ENCODE data around the gene CENPX.

DNA sequence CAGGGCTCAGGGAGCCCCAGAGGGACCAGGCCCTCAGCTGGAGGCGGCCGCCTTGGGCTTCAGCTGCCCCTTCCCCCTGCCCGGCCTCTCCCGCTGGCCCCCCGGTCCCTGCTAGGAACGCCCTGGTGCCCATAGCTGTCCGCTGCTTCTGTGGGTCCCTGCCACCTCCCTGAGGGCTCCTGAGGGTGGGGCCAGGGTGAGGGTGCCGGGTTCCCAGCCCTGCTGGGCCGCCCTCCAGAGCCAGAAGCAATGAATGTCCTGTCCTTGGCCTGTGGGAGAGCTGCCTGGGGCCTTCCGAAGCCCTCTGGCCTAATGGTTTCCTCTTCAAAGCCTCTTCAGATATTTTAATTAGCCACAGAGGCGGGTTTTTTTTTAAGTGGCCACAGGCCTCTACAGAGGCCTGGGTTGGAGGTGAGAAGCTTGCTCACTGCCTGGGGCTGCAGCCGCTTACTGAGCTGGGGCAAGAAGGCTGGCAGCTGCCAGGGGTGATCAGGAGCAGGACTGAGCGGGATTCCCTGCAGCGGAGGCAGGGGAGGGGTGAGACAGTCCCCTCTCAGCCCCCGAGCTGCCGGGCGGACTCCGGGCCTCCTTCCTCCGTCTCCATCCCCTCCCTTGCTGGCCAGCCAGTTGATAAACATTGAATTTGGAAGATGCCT is 9.9 kb downstream of the CENPX start:
- TF ChIP-seq PPARA (CRISPR knock-in tag; IDR thresholded peaks at IDR 0.05; ENCODE audit: borderline replicate concordance) (no peak), ARNTL (CRISPR knock-in tag; IDR thresholded peaks at IDR 0.05; ENCODE audit: borderline replicate concordance, low read depth) (no peak), GLIS3 (CRISPR knock-in tag; IDR thresholded peaks at IDR 0.05) (no peak), CSDC2 (CRISPR knock-in tag; IDR thresholded peaks at IDR 0.05) (no peak), RARB (CRISPR knock-in tag; IDR thresholded peaks at IDR 0.05) (no peak)
- TF ChIP-seq, protein P1, sequence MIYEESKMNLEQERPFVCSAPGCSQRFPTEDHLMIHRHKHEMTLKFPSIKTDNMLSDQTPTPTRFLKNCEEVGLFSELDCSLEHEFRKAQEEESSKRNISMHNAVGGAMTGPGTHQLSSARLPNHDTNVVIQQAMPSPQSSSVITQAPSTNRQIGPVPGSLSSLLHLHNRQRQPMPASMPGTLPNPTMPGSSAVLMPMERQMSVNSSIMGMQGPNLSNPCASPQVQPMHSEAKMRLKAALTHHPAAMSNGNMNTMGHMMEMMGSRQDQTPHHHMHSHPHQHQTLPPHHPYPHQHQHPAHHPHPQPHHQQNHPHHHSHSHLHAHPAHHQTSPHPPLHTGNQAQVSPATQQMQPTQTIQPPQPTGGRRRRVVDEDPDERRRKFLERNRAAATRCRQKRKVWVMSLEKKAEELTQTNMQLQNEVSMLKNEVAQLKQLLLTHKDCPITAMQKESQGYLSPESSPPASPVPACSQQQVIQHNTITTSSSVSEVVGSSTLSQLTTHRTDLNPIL (CRISPR knock-in tag; IDR thresholded peaks at IDR 0.05; ENCODE audit: low read depth): no peak
- TF ChIP-seq, protein P2, sequence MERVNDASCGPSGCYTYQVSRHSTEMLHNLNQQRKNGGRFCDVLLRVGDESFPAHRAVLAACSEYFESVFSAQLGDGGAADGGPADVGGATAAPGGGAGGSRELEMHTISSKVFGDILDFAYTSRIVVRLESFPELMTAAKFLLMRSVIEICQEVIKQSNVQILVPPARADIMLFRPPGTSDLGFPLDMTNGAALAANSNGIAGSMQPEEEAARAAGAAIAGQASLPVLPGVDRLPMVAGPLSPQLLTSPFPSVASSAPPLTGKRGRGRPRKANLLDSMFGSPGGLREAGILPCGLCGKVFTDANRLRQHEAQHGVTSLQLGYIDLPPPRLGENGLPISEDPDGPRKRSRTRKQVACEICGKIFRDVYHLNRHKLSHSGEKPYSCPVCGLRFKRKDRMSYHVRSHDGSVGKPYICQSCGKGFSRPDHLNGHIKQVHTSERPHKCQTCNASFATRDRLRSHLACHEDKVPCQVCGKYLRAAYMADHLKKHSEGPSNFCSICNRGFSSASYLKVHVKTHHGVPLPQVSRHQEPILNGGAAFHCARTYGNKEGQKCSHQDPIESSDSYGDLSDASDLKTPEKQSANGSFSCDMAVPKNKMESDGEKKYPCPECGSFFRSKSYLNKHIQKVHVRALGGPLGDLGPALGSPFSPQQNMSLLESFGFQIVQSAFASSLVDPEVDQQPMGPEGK (CRISPR knock-in tag; IDR thresholded peaks at IDR 0.05; ENCODE audit: borderline replicate concordance): no peak
